GM18907 (cell line): ENCODE results near the gene ARHGEF11.
"Not testable (repeated sequence)": the region's sequence is repeated elsewhere in the genome, so short reads cannot be mapped to it uniquely, and the experiment has no call there.

Source experiments
- ATAC-seq: cut with Tn5 transposase; IDR thresholded peaks from one replicate; pipeline ENCODE4 v1.9.1; 2021; ENCODE audit warnings: mild to moderate bottlenecking, moderate library complexity; ENCODE audit not compliant: unreplicated experiment

Gene ARHGEF11

DNA sequence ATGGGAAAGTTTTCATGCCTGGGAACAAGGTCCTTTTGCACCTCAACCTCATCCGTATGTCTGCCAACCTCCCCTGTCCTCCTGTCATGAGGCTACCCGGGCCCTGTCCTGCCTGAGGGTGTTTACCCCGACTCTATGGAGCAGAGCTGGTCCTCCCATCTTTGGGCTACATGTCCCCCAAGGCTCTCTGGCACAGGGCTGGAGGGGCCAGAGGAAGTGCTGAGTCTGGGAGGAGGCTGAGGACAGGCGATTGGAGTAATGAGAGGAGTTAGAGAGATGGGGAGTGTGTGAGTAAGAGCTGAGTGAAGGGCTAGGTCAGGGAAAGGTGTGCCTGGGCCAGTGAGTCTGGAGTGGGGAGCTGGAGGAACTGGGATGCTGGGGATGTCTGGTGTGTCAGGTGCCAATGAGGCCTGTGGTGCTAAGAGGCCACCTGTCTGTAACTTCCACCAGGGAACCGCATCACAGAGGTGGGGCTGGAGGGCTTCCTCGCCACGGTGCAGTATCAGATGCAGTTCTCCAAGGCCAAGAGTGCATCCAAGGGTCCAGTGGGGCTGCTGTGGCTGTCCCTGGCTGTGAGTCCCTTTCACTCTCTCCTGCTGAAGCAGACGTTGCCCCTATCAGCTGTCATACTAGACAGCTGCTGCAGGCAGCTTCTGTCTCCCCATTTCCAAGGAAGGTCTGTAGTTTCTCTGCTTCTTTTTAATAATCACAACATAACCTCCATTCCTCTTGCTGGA is 113.4 kb downstream of the ARHGEF11 start:
- no peak for ATAC-seq

DNA sequence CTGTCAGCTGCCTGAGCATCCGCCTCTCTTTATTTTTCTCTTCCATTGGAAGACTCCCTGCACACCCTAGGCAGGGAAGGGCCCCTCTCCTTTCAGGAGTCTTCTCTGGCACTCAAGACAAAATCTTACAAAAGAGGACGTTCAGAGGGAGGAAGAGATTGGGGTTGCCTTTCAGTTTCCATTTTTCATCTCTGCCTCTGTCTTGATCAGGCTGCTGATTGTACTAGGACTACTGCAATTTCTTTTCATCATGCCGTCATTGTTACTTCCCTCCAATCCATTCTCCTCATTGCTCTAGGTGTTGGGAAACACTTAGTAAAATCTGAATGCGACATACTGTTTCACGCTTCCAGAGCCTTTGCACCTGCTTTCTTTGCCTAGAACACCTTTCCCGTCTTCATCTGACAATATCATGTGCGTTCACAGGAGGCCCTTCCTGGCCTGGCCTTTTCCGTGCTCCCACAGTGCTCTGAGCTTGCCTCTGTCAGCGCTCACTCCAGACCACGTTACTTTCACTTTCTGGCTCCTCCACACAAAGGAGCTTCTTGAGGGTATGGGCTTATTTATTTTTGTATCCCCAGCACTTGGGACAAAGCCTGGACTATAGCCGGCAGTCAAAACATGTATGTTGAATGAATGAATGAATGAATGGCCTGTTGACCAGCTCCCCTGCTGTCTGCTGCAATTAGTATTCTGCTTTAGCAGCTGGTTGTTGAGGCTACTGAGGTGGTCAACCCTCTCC is 114.2 kb downstream of the ARHGEF11 start:
- no peak for ATAC-seq

DNA sequence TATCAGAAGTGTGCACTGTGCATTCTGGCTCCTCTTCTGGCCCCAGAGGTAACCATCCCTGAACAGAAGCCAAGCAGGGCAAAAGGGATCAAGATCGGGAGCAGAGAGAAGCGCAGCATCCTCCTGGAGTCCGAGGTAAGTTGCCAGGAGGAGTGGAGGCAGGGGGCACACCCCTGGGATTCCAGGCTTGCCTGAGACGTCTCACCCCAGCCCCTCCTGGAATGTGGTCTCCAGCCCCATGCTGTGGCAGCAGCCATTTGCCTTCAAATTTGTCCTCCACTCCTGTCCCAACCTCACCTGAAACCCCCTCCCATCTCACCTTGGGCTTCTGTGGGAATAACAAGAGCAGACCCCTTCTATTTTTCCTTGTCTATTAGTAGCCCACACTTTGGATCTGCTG is 115.1 kb downstream of the ARHGEF11 start:
- ATAC-seq, result no peak

DNA sequence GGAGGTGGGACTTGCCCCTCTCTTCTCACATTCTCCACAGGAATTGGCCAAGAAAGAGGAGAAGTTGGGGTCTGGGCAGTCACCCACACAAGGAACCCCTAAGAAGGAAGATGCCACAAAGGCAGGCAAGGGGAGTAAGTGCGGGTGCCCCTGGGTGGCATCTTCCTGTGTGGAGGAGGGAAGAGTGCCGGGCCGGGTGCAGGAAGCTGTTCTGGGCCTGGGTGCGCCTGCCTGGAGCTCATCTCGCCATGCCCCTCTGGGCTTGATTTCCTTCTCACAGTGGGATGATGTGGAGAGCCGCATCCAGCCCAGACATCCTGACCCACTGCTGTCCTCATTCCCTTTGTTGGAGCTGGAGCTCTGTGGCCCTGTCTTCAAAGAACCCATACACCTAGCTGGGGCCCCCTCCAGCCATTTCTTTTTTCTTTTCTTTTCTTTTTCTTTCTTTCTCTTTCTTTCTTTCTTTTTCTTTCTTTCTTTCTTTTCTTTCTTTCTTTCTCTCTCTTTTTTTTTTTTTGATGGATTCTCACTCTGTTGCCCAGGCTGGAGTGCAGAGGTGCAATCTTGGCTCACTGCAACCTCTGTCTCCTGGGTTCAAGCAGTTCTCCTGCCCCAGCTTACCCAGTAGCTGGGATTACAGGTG is 115.8 kb downstream of the ARHGEF11 start:
- ATAC-seq, result no peak

DNA sequence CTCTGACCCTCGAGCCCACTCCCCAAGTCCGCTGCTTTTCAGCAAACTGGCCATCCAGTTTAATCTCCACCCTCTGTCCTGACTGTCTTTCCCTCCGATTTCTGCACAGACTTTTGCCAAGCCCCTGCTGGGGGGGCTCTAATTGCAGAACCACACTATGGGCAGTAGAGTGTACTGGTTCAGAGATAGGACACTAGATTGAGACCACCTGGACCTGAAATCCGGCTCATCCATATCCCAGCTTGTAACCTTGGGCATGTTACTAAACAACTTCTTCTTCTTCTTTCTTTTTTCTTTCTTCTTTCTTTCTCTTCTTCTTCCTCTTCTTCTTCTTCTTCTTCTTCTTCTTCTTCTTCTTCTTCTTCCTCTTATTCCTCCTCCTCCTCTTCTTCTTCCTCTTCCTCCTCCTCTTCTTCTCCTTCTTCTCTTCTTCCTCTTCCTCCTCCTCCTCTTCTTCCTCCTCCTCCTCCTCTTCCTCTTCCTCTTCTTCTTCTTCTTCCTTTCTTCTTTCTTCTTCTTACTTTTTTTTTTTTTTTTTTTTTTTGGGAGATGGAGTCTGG is 117.4 kb downstream of the ARHGEF11 start:
- ATAC-seq, result no peak

DNA sequence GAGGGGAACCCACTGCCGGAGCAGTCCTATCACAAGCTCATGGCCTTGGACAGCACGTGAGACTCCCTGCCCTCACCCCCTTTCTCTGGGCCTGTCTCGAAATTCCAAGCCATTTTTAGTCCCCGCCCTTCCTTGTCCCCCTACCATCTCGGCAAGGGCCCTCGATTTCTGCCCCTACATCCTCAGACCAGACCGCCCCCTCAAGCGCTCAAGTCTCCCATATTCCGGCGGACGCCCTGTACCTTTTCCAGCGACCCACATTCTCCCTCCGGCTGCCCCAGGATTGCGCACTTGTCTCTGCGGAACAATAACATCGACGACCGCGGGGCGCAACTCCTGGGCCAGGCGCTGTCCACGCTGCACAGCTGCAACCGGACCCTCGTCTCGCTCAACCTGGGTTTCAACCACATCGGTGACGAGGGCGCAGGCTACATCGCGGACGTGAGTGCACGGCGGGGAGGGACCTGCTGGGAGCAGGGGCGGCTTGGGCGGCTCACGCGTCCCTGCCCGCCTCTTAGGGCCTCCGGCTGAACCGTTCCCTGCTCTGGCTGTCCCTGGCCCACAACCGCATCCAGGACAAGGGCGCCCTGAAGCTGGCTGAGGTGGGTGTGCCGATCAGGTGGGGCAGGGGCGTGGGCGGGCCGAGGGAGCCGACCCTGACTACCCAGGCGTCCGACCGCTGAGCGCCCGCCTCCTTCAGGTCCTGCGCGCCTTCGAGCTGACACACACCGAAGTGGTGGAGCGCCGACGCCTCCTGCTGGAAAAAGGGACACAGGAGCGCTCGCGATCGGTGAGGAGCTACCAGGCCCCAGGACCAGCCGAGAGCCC is 118.1 kb downstream of the ARHGEF11 start:
- no peak for ATAC-seq

DNA sequence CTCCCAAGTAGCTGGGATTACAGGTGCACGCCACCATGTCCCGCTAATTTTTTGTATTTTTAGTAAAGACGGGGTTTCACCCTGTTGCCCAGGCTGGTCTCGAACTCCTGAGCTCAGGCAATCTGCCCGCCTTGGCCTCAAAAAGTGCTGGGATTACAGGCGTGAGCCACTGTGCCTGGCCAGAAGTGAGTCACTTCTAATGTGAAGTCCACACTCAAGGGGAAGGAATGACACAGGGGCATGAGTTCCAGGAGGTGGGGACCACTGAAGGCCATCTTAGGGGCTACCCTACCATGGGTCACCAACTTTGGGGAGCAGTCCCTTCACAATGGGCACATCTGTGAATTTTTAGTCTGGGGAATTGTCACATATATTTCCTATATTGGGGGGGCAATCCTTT is 118.8 kb downstream of the ARHGEF11 start:
- ATAC-seq, result not testable (repeated sequence)

DNA sequence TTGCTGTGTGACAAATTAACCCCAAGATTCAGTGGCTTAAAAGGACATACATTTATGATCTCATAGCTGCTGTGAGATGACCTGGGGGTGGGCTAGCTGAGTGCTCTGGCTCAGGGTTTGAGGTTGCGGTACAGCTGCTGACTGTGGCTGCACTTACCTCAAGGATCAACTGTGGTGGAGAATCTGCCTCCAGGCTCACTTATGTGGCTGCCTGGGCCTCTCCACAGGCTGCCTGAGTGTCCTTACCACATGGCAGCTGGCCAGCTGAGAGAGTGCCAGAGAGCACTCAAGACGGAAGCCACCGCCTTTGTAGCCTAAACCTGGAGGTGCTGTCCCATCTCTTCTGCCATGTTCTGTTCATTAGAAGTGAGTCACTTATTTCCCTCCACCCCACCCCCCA is 119.4 kb downstream of the ARHGEF11 start:
- no peak for ATAC-seq

DNA sequence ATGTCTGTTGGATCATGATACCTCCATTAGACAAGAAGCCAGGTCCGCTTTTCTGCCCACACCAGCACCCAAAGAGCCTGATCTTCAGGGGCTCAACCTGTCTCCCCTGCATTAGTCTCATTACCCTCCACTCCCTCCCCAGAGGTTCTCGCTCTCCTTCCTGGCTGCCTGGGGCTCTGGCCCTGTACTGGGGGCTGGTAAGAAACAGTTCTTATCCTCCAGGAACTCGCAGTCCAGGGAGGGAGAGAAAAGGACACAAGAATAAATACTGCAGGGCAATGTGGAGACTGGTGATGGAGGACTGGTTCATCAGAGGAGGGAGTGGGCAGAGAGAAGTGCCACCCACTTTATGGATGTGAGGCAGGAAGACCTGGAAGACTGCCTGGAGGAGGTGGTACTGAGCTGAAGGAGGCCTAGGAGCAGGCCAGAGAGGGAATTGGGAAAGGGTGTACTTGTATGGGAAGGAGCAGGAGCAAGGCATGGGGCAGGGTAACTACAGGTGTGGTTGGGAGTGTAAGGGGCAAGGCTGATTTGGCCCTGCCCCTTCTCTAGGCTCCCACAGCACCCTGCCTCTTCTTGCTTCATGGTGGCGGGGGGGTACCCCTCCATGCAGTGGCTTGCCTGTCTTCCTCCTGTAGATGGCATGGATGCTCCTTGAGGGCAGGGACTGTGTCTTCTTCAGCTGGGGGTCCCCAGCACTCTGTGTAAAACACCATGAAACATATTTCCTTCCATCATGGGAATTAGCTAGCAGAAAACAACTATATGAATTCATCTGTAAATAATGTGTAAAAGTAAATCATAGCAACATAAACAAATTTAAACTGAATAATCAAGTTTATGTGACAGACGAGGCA is 120.2 kb downstream of the ARHGEF11 start:
- no peak for ATAC-seq

DNA sequence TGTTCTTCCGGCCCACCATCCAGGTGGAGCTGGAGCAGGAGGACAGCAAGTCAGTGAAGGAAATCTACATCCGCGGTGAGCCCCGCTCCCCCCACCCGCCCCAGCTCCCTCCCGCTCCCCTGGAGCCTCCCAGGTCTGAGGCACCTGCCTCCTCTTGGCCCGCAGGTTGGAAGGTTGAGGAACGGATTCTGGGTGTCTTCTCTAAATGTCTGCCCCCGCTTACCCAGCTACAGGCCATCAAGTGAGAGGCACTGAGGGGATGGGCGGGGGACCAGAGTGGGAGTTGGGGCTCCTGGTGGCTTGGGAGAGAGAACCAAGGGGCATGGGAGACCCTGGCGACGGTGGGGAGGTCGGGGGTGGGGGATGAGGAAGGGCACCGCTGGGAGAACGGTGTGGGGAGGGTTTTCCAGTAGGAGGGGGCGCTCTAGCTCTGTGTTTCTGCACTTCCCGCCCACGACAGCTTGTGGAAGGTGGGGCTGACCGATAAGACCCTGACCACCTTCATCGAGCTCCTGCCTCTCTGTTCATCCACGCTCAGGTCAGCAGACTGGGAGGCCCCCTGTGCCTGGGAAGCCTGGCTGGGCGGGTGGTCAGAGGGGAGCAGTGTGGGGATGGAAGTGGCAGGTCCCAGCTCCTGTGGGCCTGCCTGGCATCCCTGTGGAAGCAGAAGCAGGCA is 120.9 kb downstream of the ARHGEF11 start:
- ATAC-seq, result no peak

DNA sequence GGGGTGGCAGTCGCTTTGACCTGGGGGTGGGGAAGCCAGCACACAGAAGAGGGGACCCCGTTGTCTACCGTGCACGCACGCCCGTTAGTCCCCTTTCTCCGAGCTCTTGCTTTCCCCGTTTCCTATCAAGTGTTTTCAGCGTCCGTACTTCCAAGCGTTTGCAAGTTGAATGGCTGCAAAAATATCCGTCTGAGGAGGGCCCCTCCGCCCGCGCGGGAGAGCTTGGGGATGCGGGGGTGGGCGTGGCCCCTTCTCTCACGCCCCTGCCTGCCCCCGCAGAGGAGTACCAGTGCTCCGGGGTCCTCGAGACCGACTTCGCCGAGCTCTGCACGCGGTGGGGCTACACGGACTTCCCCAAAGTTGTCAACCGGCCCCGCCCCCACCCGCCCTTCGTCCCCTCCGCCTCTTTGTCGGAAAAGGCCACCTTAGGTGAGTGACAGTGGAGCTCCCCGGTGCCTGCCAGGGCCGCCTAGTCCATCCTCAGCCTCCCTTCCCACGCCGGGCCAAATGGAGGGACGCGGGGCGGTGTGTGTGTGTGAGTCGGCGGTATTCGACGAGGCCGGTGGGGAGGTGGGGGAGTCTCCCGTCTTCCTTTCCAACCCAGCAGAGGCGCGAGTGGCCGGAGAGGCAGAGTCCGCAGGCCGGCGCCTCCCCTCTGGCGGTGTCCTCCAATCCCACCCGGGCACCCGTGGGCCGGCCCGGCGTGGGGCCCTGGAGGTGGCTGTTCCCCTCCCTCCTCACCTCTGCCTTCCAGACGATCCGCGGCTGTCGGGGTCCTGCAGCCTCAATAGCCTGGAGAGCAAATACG is 121.7 kb downstream of the ARHGEF11 start:
- ATAC-seq, result no peak

DNA sequence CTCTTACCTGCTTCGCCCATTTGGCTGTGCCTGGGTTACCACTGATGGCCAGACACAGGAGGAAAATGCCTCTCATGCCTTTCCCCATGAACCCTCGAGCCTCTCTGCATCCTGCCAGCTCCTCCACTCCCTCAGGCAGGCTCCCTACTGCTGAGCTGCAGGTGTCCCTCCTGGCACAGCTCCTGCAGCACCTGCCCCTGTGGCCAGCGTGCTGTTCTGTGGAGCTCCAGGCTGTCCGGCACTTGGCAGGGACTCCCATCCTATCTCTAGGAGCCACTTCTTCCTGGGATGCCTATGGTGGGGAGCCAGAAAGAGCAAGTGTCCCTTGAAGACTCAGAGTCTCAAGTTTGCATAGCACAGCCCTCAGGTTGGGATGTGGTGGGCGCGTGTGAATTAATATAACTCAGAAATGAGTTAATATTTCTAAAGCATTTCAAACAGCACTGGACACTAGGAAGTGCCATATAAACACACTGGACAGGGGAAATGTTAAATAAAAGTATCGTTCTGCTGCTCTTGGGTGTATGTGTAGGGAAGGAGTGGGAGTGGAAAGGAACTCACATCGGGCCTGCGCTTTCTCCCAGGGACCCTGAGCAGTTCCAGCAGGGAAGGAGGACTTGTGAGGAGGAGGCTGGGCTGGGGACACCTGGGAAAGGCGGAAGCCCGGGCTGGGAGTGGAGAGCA is 122.4 kb downstream of the ARHGEF11 start:
- no peak for ATAC-seq

DNA sequence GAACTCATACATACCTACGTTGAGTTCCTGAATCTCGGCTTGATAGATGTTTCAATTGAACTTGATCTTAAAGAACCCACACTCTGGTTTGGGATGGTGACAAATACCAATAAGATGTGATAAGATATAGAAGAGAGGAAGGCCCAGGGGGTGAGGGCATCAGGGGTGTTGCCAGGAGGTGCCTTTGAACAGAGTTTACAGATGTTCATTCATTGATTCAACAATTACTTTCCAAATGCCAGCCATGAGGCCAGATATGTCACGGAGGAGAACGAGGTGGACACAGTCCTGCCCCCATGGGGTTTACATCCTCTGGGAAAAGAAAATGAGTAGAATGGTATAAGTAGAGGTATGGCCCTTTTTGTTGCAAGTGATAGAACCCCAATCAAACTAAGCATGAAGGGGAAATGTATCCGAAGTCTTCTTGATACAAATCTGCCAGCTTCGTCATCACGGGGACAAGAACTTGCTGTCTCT is 124.5 kb downstream of the ARHGEF11 start:
- no peak for ATAC-seq

DNA sequence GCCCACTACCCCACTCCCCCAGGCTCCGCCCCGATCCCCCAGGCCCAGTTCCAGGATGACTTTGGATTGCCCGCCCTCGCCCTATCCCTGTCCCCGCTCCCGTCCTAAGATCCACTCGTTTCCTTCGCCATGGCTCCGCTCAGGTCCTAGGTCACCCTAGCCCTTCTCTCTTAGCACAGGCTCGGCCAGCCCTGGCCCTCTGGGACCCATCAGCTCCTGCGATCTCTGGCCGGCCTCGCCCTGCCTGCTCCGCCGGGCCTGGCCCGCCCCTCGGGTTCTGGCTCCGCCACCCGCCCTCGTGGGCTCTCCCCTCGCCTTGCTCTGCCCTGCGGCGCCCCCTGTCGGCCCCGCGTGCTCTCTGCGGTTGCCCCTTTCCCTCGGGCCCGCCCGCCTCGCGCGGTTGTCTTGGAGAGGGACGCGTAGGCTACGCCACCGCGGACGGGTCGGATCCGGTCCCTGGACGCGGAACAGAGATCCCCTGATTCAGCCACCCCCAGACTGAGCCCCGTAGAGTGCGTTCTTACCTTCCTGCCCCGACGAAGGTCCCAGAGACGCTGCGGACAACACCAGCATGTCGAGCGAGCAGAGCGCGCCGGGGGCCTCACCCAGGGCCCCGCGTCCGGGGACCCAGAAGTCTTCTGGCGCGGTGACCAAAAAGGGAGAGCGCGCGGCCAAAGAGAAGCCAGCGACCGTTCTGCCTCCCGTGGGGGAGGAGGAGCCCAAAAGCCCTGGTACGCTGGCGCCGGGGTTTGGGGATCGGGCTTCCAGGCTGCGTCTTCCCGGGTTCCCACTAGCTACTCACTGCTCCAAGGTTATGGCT is 125.1 kb downstream of the ARHGEF11 start, which contains the start of gene LRRC71:
Gene LRRC71, plus strand, starts transcription at position 400 of the 820 bp plus-strand sequence. Its CDS starts 172 bp downstream, at position 572.
- ATAC-seq, result no peak

DNA sequence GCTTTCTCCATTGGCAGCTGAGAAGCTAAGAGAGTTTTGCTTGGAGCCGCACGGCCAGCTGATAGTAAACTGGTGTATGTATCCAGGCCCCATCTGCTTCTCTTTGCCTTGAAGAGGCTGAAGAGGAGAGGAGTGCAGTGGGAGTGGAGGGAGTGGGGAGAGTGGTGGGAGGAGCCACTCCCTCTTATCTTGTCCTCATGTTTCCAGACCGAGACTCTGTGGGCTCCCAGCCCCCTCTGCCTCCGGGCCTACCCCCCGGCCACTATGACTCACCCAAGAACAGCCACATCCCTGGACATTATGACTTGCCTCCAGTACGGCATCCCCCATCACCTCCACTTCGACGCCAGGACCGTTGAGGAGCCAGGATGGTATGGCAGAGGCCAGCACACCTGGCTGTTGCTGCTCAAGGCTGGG is 131.1 kb downstream of the ARHGEF11 start:
- ATAC-seq, result no peak

DNA sequence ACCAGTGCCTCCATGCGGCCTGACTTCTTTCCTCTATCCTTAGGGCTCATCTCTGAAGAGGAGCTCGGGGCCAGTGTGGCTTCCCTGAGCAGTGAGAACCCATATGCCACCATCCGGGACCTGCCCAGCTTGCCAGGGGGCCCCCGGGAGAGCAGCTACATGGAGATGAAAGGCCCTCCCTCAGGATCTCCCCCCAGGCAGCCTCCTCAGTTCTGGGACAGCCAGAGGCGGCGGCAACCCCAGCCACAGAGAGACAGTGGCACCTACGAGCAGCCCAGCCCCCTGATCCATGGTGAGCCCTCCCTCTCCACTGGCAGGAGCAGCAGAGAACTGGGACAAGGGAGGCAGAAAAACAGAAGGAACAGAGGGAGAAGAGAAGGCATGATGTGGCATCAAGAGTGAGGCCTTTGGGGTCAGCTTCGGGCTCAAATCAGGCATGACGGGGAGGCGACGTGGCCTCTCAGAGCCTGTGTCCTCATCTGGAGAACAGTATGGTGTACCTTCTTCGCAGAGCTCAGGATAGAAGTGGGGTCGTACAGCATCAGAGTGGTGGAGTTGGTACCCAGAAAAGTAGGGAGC is 131.6 kb downstream of the ARHGEF11 start:
- ATAC-seq, result no peak
